HK-2 (cell line): ENCODE results near the gene WDR88.
"Not testable (repeated sequence)": the region's sequence is repeated elsewhere in the genome, so short reads cannot be mapped to it uniquely, and the experiment has no call there.

Source experiments
- DNase-seq: peaks from one replicate; pipeline ENCODE4 v3.0.0-alpha.2; 2018; ENCODE audit not compliant: unreplicated experiment

WDR88 gene

DNA sequence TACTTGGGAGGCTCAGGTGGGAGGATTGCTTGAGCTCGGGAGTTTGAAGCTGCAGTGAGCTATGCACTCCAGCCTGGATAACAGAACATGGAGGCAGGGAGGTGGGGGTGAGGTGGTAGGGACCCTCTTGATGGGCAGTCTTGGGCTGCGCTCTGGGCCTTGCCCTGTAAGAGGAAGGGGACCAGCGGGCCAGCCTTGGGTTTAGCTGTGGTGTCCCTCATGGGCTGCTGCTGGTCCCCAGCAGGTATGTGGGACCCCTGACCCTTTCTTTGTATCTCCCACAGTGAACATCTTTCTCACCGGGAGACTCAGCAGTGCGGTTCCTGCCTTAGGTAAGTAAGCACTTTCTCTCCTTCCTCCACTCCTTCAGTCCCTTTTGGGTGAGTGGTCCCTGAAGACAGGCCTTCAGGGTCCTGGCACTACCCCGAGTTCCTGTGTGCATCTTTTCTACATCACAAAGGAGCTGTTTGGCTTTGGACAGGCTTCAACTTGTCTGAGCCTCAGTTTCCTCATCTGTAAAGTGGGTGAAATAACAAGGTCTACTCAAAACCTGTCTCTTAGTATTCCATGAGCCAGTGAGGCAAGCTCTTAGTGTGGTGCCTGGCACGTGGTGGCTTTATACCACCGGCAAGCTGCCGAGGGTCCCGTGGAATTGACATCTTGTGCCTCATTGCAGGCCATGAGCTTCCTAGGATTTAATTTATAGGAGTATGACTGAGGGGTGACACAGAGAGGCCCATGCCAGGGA is 64.7 kb downstream of the WDR88 start:
- DNase-seq, result no peak

DNA sequence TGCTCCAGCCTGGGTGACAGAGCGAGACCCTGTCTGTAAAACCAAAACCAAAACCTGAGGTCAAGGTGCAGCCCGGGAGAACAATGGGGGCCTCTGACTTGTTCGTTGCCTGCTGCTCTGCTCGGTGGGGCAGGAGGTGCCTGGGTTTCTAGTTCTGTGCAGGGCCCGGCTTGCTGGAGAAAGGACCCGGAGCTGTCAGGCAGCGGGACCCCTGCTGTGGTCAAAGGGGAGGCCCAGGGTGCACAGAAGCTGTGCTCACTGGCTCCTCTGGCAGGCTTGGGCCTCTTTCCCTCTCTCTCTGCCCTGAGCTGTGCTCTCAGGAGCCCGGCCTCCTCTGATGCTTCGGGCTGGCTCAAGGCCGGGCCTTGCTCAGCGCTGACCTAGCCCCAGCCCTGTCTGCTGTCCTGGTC is 65.7 kb downstream of the WDR88 start:
- DNase-seq, result no peak

DNA sequence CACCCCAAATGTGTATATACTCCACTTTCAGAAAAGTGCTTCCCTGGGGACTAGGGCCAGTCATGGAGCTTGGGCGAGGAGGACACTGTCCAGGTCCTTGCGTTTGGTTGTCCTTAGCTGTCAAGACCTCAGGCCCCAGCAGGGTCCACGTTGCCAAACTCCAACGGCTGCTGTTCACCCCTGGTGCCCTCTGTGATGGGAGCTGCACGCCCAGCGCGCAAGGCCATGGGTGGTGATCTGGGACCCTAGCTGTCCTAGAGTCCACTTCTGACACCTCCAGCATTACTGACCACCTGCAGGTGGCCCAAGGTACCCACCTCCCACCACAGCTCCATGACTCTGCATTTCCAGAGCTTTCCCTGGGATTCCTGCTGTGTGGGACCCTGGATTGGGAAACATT is 66.3 kb downstream of the WDR88 start:
- DNase-seq, result no peak

DNA sequence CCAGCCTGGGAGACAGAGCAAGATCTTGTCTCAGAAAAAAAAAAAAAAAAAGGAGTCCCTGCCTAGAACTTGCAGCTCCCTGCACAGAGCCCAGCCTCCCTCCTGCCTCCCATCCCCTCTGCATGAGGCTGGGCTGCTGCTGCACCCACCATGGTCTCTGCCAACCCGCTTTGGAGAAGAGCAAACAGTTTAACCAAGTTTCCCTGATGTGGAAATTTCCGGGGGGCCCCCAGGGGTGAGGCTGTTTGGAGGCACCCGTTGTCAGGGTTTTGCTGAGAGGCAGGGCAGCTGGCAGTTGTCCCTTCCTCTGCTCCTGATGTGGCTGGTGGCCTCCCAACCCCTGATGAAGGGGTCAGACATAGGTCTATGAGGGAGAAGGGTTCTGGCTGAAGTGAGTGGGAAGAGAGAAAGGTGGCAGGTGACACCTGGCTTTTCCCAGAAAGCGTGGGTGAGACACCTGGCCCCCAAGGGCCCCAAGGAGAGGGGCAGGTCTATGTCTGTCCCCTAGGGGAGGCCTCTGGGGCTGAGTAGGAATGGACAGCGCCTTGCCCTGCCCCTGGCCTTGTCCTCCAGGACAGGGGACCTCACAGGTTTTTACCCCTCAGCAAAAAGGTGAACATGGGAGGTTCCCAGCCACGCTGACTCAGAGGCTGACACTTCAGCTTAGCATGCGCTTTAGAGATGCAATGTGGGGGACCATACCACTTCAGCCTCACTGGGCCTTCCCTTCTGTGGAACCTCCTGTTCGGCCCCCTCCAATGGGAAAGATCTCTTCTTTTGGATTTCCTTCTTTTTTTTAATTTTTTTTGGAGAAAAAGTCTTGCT is 67.7 kb downstream of the WDR88 start:
- no peak for DNase-seq

DNA sequence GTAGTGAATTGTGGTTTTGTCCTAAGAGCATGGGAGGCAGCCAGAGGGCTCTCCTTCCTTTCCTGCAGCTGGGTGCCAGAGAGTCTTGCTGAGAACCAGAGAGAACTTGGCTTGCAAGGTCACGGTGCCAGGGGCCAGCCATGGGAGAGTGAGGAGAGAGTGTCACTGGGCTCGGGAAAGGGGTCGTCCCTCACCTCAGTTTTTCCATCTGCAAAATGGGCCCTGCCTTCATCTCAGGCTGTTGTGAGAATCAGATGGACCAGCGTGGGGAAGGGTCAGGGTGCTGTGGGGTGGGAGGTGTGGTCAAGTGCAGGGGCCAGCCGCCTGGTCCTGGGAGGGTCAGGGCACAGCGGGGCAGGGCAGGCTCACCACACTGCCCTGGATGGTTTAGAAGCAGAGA is 69.6 kb downstream of the WDR88 start:
- no peak for DNase-seq

DNA sequence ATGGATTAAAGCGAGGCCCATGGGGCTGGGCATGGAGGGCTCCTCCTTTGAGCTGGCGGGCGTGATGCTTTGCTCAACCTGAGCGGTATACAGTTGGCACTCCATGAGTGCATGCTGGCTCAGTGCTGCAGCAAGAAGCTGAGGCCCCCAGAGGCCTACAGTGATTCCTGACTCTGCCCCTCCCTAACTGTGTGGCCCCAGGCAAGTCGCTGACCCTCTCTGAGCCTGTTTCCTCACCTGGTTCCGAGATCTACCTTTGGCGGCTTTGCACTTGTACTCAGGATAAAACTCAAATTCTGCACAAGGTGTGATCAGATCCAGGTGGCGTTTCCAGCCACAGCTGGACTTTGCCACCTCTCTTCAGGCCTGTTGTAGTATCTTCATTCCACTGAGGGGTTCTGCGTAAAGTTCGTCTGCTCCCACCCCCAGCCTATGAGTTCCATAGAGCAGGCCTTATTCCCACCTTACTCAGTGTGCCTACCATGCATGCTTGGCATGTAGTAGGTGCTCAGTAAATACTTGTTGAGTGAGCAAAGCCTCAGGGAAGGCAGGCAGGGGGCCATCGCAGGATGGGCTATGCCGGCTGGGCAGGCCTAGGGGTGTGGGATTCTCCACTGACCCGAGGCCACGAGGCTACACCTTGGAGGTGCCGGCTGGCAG is 70.1 kb downstream of the WDR88 start:
- no peak for DNase-seq

DNA sequence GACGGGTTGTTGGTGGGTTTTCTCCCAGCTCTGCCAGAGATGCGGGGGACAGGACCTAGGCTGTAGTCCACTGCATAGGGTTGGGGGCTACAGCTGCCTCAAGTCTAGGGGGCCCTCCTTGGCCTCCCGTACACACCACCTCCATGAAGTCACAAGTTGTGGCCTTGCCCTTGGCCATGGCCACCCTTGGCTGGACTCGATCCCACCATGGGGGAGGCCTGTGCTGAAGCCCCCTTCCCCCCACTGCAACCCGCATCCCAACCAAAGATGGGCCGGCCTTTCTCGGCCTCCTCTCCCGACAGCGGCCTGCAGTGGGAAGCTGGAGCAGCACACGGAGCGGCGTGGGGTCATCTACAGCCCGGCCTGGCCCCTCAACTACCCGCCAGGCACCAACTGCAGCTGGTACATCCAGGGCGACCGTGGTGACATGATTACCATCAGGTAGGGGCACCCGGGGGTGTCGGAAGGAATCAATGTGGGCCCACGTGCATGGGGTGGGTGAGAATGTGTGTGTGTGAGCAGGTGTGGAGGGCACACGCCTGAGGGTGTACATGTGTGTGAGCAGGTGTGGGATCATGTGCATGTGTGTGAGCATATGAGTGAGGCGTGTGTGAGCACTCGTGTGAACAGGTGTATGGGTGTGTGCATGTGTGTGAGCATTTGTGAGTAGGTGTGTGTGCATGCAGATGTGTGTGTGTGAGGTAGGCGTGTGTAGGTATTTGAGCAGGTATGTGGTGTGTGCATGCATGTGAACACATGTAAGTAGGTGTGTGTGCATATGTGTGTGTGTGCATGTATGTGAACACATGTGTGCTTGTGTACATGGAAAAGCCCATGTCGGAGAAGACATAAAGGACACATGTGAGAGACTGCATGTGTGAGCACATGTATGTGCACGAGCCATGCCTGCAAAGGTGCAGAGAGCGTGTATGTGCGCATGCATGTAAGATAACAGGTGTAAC is 70.9 kb downstream of the WDR88 start:
- DNase-seq, result no peak

DNA sequence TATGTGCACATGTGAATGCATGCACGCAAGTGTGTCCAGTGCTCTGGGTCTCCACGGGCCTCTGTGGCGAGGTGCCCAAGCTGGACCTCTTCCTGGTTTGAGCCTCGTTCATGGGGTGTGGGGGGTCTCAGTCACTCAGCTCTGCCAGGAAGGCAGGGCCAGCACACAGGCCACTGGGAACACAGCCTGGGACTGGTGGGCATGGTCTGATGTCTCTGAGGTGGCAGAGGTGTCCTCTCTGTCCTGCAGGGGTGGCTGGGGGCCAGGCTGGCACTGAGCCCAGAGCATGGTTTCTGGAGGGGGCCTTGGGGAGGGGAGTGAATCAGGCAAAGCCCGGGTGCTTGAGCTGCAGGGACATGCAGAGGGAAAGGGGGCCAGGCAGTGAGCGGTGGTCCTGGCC is 71.6 kb downstream of the WDR88 start:
- DNase-seq, result no peak

DNA sequence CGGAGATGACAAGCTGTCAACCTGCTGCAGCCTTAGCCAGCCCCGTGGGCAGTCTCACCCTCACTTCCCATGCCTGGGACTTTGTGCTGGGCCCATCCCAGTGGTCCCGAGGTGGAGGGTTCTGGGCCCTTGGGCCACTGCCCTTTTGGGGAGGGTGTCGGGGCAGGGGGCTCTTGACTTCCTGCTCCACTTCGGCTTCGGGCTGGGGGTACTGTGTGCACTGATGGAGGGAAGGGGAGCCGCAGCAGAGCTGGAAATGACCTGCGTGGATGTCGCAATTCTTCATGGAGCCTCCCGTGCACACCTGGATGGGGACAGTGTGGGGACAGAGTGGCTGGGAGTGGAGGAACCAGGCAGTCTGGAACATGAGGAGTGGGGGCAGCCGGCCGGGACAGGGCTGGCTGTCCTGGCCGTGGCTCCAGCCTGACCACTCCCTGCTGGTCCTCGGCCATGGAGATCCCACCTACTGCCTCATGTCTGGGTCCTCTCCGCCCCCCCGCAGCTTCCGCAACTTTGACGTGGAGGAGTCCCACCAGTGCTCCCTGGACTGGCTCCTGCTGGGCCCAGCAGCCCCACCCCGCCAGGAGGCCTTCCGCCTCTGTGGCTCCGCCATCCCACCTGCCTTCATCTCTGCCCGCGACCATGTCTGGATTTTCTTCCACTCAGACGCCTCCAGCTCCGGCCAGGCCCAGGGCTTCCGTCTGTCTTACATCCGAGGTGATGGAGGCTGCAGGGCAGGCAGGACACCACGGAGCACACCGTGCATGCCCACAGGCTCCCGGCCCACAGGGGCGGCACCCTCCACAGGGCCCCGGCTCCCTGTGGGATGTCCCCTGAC is 72.4 kb downstream of the WDR88 start:
- DNase-seq, result no peak

DNA sequence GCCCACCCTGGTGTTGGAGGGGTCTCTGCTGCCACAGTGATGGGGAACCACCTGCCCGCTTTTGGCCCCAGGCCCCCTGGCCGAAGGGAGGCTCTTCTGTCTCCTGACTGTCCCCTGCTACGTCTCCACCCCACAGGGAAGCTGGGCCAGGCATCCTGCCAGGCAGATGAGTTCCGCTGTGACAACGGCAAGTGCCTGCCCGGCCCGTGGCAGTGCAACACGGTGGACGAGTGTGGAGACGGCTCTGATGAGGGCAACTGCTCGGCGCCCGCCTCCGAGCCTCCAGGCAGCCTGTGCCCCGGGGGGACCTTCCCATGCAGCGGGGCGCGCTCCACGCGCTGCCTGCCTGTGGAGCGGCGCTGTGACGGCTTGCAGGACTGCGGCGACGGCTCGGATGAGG is 73.2 kb downstream of the WDR88 start:
- no peak for DNase-seq

DNA sequence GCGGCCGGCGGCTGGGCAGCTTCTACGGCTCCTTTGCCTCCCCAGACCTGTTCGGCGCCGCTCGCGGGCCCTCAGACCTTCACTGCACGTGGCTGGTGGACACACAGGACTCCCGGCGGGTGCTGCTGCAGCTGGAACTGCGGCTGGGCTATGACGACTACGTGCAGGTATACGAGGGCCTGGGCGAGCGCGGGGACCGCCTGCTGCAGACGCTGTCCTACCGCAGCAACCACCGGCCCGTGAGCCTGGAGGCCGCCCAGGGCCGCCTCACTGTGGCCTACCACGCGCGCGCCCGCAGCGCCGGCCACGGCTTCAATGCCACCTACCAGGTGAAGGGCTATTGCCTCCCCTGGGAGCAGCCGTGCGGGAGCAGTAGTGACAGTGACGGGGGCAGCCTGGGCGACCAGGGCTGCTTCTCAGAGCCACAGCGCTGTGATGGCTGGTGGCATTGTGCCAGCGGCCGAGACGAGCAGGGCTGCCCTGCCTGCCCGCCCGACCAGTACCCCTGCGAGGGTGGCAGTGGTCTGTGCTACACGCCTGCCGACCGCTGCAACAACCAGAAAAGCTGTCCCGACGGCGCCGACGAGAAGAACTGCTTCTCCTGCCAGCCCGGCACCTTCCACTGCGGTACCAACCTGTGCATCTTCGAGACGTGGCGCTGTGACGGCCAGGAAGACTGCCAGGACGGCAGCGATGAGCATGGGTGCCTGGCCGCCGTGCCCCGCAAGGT is 73.8 kb downstream of the WDR88 start:
- DNase-seq, result no peak

DNA sequence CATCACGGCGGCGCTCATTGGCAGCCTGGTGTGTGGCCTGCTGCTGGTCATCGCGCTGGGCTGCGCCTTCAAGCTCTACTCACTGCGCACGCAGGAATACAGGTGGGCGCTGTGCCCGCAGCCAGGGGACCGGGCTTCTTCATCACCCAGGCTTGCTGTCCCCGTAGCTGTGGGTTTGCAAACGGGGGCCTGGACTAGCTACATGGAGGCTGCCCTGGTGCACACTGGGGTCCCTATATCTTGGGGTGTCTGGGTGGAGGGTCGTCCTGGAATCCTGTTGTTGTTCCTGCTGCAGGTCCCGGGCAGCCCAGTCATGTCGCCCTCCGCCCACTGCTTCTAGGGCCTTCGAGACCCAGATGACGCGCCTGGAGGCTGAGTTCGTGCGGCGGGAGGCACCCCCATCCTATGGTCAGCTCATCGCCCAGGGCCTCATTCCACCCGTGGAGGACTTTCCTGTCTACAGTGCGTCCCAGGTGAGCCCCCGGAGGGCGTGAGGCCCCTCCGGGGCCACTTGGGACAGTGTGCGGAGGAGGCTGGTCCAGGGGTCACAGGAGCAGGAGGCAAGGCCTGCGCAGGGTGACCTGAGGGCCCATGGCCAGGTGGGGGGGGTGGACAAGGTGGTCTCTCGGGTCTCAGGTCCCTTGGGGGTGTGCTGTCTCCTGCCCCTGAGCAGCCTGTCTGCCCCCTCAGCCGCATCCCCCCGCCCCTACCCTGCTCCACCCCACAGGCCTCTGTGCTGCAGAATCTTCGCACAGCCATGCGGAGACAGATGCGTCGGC is 74.5 kb downstream of the WDR88 start:
- DNase-seq, result no peak

DNA sequence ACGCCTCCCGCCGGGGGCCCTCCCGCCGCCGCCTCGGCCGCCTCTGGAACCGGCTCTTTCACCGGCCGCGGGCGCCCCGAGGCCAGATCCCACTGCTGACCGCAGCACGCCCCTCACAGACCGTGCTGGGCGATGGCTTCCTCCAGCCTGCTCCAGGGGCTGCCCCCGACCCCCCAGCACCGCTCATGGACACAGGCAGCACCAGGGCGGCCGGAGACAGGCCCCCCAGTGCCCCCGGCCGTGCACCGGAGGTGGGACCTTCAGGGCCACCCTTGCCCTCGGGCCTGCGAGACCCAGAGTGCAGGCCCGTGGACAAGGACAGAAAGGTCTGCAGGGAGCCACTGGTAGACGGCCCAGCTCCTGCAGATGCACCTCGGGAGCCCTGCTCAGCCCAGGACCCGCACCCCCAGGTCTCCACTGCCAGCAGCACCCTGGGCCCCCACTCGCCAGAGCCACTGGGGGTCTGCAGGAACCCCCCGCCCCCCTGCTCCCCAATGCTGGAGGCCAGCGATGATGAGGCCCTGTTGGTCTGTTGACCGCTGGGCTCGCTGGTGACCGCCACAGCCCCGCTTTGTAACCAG is 75.2 kb downstream of the WDR88 start:
- DNase-seq, result no peak

DNA sequence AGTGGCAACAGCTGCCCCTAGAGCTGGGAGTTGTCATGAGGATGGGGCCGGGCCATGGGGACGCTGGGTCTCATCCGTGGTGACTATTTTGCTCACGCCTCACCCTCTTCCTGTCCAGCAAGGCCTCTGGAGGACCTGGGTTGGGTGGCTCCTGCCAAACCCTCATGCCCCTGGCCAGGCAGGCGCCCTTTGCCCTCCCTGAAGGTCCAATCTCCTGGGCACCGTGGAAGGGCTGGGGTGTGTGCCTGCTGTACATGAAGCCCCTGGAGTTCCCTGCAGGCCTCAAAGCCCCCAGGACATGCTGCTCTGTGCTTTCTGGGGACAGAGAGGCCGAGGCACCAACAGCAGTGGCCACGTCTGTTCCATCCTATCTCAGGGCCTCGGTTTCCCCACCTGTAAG is 76.0 kb downstream of the WDR88 start:
- no peak for DNase-seq

DNA sequence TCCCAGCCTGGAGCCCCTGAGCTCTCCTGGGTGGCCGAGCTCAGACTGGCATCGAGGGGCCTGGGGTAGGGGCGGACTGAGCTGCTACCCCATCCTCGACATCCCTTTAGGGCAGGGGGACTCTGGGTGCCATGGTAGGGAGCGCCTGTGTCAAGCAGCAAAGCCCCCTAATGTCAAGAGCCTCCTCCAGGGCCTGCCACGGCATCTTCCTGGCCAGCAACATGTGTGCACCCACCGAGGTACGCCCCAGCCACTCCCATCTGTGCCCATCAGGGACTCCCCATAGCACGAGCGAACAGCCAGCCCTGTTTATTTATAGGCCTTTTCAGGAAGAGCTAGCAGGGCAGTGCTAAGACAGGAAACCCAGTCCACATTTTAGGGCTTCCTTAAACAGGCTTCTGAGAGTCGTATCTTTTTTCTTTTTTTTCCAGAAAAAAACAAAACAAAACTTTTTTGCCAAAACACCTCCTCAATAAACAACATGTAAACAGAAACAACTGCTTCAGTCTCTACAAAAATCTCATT is 76.5 kb downstream of the WDR88 start:
- DNase-seq, result no peak

DNA sequence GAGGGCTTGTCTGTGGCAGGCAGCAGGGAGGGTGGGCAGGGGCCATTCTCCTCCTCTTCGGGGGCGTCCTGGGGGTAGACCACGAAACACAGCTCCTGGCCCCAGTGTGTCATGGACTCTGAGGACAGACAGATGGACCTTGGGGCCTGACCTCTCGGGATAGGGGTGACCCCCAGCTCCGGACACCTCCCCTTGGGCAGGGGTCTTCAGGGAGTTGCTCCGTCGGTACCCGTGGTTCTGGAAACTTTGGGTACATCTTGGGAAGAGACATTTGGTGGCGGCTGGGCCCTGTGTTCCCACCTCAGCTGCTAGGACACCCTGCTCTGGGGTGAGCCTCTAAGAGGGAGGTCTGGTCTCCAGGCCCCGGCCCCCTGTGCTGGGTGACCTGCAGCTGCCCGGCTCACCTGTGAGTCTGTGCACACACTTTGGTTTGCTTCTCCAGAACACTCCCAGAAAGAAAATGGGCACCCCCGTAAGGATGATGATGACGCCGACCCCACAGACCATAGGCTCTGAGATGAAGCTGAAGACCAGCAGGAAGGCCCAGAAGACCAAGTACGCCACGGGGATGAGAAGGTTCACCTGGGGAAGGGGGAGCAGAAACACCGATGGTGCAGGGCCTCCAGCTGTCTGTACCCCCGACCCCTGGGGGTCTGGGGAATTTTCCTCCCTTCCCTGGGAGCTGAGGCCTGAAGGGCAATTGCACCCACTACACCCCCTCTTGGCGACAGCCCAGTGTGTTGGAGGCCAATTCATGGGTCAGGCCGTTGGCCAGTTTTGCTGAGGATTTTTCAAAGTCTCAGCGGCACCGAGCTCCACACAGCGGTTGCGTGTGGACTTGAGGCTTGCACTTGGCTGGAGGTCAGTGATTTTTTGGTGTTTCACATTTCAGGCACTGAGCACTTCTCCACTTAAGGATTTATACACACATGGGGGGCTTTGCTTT is 77.3 kb downstream of the WDR88 start:
- DNase-seq, result no peak

DNA sequence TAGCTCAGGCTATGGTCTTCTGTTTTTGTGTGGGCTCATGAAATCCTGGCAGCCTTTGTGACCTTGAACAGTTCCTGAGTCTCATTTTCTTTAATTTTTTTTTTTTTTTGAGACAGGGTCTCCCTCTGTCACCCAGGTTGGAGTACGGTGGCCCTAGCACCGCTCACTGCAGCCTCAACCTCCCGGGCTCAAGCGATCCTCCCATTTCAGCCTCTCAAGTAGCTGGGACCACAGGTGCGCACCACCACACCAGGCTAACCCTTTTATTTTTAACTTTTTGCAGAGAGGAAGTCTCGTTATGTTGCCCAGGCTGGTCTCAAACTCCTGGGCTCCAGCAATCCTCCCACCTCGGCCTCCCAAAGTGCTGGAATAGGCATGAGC is 77.9 kb downstream of the WDR88 start:
- not testable (repeated sequence) for DNase-seq
